Astrocyte (in vitro differentiated cells and primary cell): ENCODE measurements around the gene SUGT1. TPM values are rescaled to one million over a fixed set of nuclear protein-coding genes. Genes with fewer than 3 reads are reported as not detected.

Experiments used
- DNase-seq: peaks from one replicate; pipeline ENCODE4 v3.0.0-alpha.2; 2010; ENCODE audit warnings: low read depth
- FAIRE-seq: peaks from 2 replicates; lab custom pipeline; 2011; peaks lifted over from hg19 to GRCh38; lab: Jason Lieb, UNC
- H2AFZ ChIP-seq: 2 replicates; pipeline ENCODE4 v1.6.0; 2012; ENCODE audit warnings: low read depth, low read length, inconsistent platforms
- H3K27ac ChIP-seq: 2 replicates; pipeline ENCODE4 v1.5.1; 2011; ENCODE audit warnings: low read depth, low read length, inconsistent platforms
- H3K27me3 ChIP-seq: 2 replicates; pipeline ENCODE4 v1.6.0; 2011; ENCODE audit warnings: low read length, inconsistent platforms; ENCODE audit not compliant: insufficient read depth
- H3K36me3 ChIP-seq: 2 replicates; pipeline ENCODE4 v1.5.1; 2011; ENCODE audit warnings: low read length, inconsistent platforms; ENCODE audit not compliant: insufficient read depth
- H3K4me1 ChIP-seq: 2 replicates; pipeline ENCODE4 v1.5.1; 2011; ENCODE audit warnings: low read length, inconsistent platforms; ENCODE audit not compliant: insufficient read depth
- H3K4me2 ChIP-seq: 2 replicates; pipeline ENCODE4 v1.6.0; 2012; ENCODE audit warnings: low read length, inconsistent platforms
- H3K4me3 ChIP-seq: 2 replicates; pipeline ENCODE4 v1.5.1; 2011; ENCODE audit warnings: low read depth, mild to moderate bottlenecking, low read length, inconsistent platforms; ENCODE audit not compliant: insufficient read depth
- H3K79me2 ChIP-seq: 2 replicates; pipeline ENCODE4 v1.6.0; 2012; ENCODE audit warnings: mild to moderate bottlenecking, low read length, inconsistent platforms; ENCODE audit not compliant: insufficient read depth
- H3K9ac ChIP-seq: 2 replicates; pipeline ENCODE4 v1.6.0; 2012; ENCODE audit warnings: mild to moderate bottlenecking, low read length, inconsistent platforms
- H3K9me3 ChIP-seq: 2 replicates; pipeline ENCODE4 v1.5.1; 2012; ENCODE audit warnings: low read depth, mild to moderate bottlenecking, low read length, inconsistent platforms; ENCODE audit not compliant: insufficient read depth
- H4K20me1 ChIP-seq: 2 replicates; pipeline ENCODE4 v1.6.0; 2012; ENCODE audit warnings: low read length, inconsistent platforms; ENCODE audit not compliant: insufficient read depth
- H3K27ac Mint-ChIP-seq: one replicate; pipeline ENCODE4 v1.8.0; 2021; ENCODE audit warnings: mild to moderate bottlenecking, mixed read lengths; ENCODE audit not compliant: unreplicated experiment
- H3K27me3 Mint-ChIP-seq: one replicate; pipeline ENCODE4 v1.8.0; 2021; ENCODE audit warnings: low read depth, mixed read lengths; ENCODE audit not compliant: unreplicated experiment
- H3K36me3 Mint-ChIP-seq: one replicate; pipeline ENCODE4 v1.8.0; 2021; ENCODE audit warnings: low read depth, mixed read lengths; ENCODE audit not compliant: unreplicated experiment
- H3K4me1 Mint-ChIP-seq: one replicate; pipeline ENCODE4 v1.8.0; 2021; ENCODE audit warnings: low read depth, mixed read lengths; ENCODE audit not compliant: unreplicated experiment
- H3K4me3 Mint-ChIP-seq: one replicate; pipeline ENCODE4 v1.8.0; 2021; ENCODE audit warnings: mild to moderate bottlenecking, moderate library complexity, mixed read lengths; ENCODE audit not compliant: unreplicated experiment
- H3K9me3 Mint-ChIP-seq: one replicate; pipeline ENCODE4 v1.8.0; 2021; ENCODE audit warnings: mild to moderate bottlenecking, mixed read lengths; ENCODE audit not compliant: unreplicated experiment
- EZH2 ChIP-seq: IDR thresholded peaks from 2 replicates; pipeline ENCODE4 v1.6.1; 2012; ENCODE audit warnings: mild to moderate bottlenecking, low read length, inconsistent platforms; ENCODE audit not compliant: insufficient read depth
- total RNA-seq: library from RNA; stranded (reverse); gene quantifications from 2 replicates; pipeline ENCODE4 v1.2.1, GENCODE V29; 2021
- TF ChIP-seq, protein P1 (sequence below): IDR thresholded peaks from 2 replicates; pipeline ENCODE4 v1.5.1; 2011; ENCODE audit warnings: low read depth, mild to moderate bottlenecking, inconsistent platforms, low read length, moderate library complexity; ENCODE audit not compliant: insufficient read depth

Gene SUGT1
- total RNA-seq, 1 donor from 2014 or later = 87.3 TPM

DNA sequence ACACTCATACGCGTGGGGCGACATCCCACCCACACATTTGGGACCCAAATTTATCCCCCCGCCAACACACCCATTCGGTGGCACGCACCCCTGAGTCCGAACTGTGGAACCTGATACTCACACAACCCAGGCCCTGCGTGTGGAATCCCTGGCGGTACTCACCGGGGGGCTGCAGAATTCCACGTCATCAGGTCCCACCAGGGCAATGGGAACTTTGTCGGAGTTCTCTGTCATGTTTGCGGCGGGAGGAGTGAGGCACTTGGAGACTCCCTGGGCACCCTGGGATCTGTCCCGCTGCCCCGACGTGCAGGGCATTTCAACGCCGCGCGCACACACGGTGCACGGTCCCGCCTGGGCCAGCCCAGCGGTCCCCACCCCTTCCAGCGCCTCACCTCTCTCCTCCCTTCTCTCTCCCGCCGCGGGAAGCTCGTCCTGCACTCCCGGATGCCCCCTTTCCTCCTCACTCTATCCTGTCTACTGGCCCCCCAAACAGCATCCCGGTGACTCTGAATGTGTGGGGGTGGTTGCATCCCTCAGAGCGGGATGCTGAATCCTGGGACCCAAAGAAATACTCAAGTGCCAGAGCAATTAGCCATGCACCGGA is 86.9 kb downstream of the SUGT1 start, which contains the start of gene CNMD:
CNMD (minus strand) TSS at position 353 of the 604 bp plus-strand sequence; CDS start at position 234, 119 bp downstream.
- Histone ChIP-seq H3K36me3 (no peaks in the 10 kb centered on the region), H3K4me2 (peak within 1 kb of the TSS; percentile 86), H3K27me3 (peaks cover 39% of the 10 kb centered on the region), H3K79me2 (no peaks in the 10 kb centered on the region), H3K4me1 (peaks cover 4% of the 10 kb centered on the region), H2AFZ (peak within 1 kb of the TSS; percentile 75), H4K20me1 (no peaks in the 10 kb centered on the region), H3K9me3 (no peaks in the 10 kb centered on the region), H3K9ac (no peak within 1 kb of the TSS), H3K27ac (no peak within 1 kb of the TSS), H3K4me3 (peak within 1 kb of the TSS; percentile 39)
- H3K4me3 Mint-ChIP-seq = peak within 1 kb of the TSS; percentile 61
- H3K27me3 Mint-ChIP-seq = peaks cover 26% of the 10 kb centered on the region
- no peak within 1 kb of the TSS for H3K27ac Mint-ChIP-seq
- FAIRE-seq (no peak), DNase-seq (no peak)
- no peaks in the 10 kb centered on the region for H3K4me1 Mint-ChIP-seq
- TF ChIP-seq EZH2 = peak; percentile 52
- TF ChIP-seq, protein P1, sequence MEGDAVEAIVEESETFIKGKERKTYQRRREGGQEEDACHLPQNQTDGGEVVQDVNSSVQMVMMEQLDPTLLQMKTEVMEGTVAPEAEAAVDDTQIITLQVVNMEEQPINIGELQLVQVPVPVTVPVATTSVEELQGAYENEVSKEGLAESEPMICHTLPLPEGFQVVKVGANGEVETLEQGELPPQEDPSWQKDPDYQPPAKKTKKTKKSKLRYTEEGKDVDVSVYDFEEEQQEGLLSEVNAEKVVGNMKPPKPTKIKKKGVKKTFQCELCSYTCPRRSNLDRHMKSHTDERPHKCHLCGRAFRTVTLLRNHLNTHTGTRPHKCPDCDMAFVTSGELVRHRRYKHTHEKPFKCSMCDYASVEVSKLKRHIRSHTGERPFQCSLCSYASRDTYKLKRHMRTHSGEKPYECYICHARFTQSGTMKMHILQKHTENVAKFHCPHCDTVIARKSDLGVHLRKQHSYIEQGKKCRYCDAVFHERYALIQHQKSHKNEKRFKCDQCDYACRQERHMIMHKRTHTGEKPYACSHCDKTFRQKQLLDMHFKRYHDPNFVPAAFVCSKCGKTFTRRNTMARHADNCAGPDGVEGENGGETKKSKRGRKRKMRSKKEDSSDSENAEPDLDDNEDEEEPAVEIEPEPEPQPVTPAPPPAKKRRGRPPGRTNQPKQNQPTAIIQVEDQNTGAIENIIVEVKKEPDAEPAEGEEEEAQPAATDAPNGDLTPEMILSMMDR = no peak
- H3K36me3 Mint-ChIP-seq = peaks cover 3% of the 10 kb centered on the region
- H3K9me3 Mint-ChIP-seq = peaks cover 10% of the 10 kb centered on the region

DNA sequence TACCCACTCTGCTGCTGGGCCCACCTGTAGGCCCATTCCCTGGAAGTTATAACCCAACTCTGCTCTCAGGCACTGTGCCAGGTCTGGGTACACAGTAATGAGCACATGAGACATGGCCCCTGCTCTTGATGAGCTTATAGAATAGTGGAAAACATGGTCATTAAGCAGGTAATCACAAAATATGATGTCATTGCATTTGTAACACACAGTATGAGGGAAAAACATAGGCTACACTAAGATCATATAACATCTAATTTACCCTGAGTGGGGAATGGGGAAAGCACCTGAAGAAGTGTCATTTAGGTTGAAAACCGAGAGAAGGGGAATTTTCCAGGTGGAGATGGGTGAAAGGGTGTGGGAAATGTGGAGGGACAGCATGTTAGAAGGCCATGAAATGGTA is 90.9 kb downstream of the SUGT1 start:
- FAIRE-seq = no peak

More for the DNA sequence above, 90.9 kb downstream of the SUGT1 start:
- Mint-ChIP-seq H3K27me3 (peaks cover 24% of the 10 kb centered on the region), H3K36me3 (peaks cover 3% of the 10 kb centered on the region), H3K4me1 (no peaks in the 10 kb centered on the region), H3K27ac (no peak overlapping the region), H3K9me3 (peaks cover 13% of the 10 kb centered on the region), H3K4me3 (no peak overlapping the region)
- H3K27me3 ChIP-seq = peaks cover 26% of the 10 kb centered on the region
- no peaks in the 10 kb centered on the region for H3K36me3 ChIP-seq
- no peak for DNase-seq
- H2AFZ ChIP-seq = no peak overlapping the region
- peaks cover 4% of the 10 kb centered on the region for H3K4me1 ChIP-seq
- no peak for TF ChIP-seq EZH2
- TF ChIP-seq, protein P1 = no peak
- no peak overlapping the region for H3K4me3 ChIP-seq
- no peak overlapping the region for H3K9ac ChIP-seq
- H3K79me2 ChIP-seq = no peaks in the 10 kb centered on the region
- H4K20me1 ChIP-seq = no peaks in the 10 kb centered on the region
- no peaks in the 10 kb centered on the region for H3K9me3 ChIP-seq
- H3K4me2 ChIP-seq = no peak overlapping the region
- H3K27ac ChIP-seq = no peak overlapping the region
